A549 (cell line): ENCODE results near the gene RGMA. TPM values are rescaled to one million over a fixed set of nuclear protein-coding genes. Genes with fewer than 3 reads are reported as not detected.

Source experiments
- ATAC-seq, 2 experiments: fragments of 200-7000 bp in 1 of 2; fragments of >200 bp in 1 of 2; cut with Nextera tagmentation in 1 of 2; cut with Tn5 transposase in 1 of 2; 3 replicates each; pipeline versions ENCODE4 v1.8.0 to v1.9.1; 2018 to 2020; ENCODE audit warnings: mild to moderate bottlenecking in 1 of 2, moderate library complexity in 1 of 2
- CTCF ChIA-PET: fragments of 300-600 bp; sonication (Branson Sonifier 250); formaldehyde crosslinking; extraction: SDS; loops from one replicate; lab custom pipeline; 2021; ENCODE audit warnings: antibody characterized with exemption, inconsistent platforms; lab: Yijun Ruan, JAX
- POLR2A ChIA-PET: fragments of 350-600 bp; formaldehyde crosslinking; extraction: SDS; loops from one replicate; lab custom pipeline; 2021; ENCODE audit warnings: antibody characterized with exemption, inconsistent platforms; lab: Yijun Ruan, JAX
- DNase-seq, 2 experiments: peaks; one replicate each; pipeline versions ENCODE4 v3.0.0 to v3.0.0-alpha.2; 2011 to 2016; ENCODE audit warnings: low read depth in 1 of 2, low spot score in 1 of 2
- FAIRE-seq: peaks from 2 replicates; lab custom pipeline; 2011; peaks lifted over from hg19 to GRCh38; lab: Jason Lieb, UNC
- H3K27ac ChIP-seq, 2 experiments: fragments of >200 bp; sonication (Bioruptor Twin); formaldehyde crosslinking; 3 replicates each; pipeline ENCODE4 v1.5.1; 2016 to 2017
- H3K4me1 ChIP-seq: fragments of >200 bp; sonication (Bioruptor Twin); formaldehyde crosslinking; 3 replicates; pipeline ENCODE4 v1.6.1; 2016
- H3K4me2 ChIP-seq: fragments of >200 bp; sonication (Bioruptor Twin); formaldehyde crosslinking; 3 replicates; pipeline ENCODE4 v1.6.1; 2016
- H3K4me3 ChIP-seq: fragments of >200 bp; sonication (Bioruptor Twin); formaldehyde crosslinking; 3 replicates; pipeline ENCODE4 v1.5.1; 2016
- H3K9me3 ChIP-seq: fragments of >200 bp; sonication (Bioruptor Twin); formaldehyde crosslinking; 3 replicates; pipeline ENCODE4 v1.6.1; 2016
- ATOH8 ChIP-seq: fragments of 250-450 bp; sonication (Bioruptor Pico); IDR thresholded peaks from 2 replicates; pipeline ENCODE4 v1.5.0; 2020; ENCODE audit warnings: low read depth, mild to moderate bottlenecking, moderate library complexity
- CEBPB ChIP-seq, 2 experiments: fragments of >200 bp in 1 of 2; sonication (Bioruptor Twin) in 1 of 2; formaldehyde crosslinking in 1 of 2; IDR thresholded peaks; 2 replicates each; pipeline ENCODE4 v1.6.1; 2012 to 2016
- EHF ChIP-seq: fragments of 250-450 bp; sonication (Bioruptor Pico); IDR thresholded peaks from 2 replicates; pipeline ENCODE4 v1.5.0; 2020; ENCODE audit warnings: mild to moderate bottlenecking
- EHMT2 ChIP-seq: fragments of 200-600 bp; sonication (generic); IDR thresholded peaks from 2 replicates; pipeline ENCODE4 v1.6.1; 2016; ENCODE audit warnings: antibody characterized with exemption, low read depth, mild to moderate bottlenecking, moderate library complexity
- FOSB ChIP-seq: fragments of 250-450 bp; sonication (Bioruptor Pico); IDR thresholded peaks from 2 replicates; pipeline ENCODE4 v1.5.0; 2020; ENCODE audit warnings: mild to moderate bottlenecking, moderate library complexity
- FOXS1 ChIP-seq: fragments of 250-450 bp; sonication (Bioruptor Pico); IDR thresholded peaks from 2 replicates; pipeline ENCODE4 v1.5.0; 2020; ENCODE audit warnings: mild to moderate bottlenecking, moderate library complexity
- GATA3 ChIP-seq: IDR thresholded peaks from 2 replicates; pipeline ENCODE4 v1.6.1; 2012; ENCODE audit warnings: borderline replicate concordance
- HDAC2 ChIP-seq: fragments of 200-600 bp; sonication (generic); IDR thresholded peaks from 2 replicates; pipeline ENCODE4 v1.6.1; 2016
- HES2 ChIP-seq: fragments of >200 bp; sonication (Bioruptor Twin); formaldehyde crosslinking; IDR thresholded peaks from 2 replicates; pipeline ENCODE4 v1.6.1; 2016
- HOXB5 ChIP-seq: fragments of 250-450 bp; sonication (Bioruptor Pico); IDR thresholded peaks from 2 replicates; pipeline ENCODE4 v1.5.0; 2020; ENCODE audit warnings: mild to moderate bottlenecking, moderate library complexity
- JUN ChIP-seq, 2 experiments: fragments of >200 bp; sonication (Bioruptor Twin); formaldehyde crosslinking; IDR thresholded peaks; 2 replicates in 1 of 2; 3 replicates in 1 of 2; pipeline ENCODE4 v1.6.1; 2016 to 2017
- KDM5A ChIP-seq: fragments of 200-600 bp; sonication (generic); IDR thresholded peaks from 2 replicates; pipeline ENCODE4 v1.6.1; 2016; ENCODE audit warnings: antibody characterized with exemption, mild to moderate bottlenecking
- MAFK ChIP-seq: fragments of 450-650 bp; IDR thresholded peaks from 2 replicates; pipeline ENCODE4 v1.6.1; 2014; ENCODE audit not compliant: partially characterized antibody
- MYC ChIP-seq: IDR thresholded peaks from 2 replicates; pipeline ENCODE4 v1.6.1; 2012; ENCODE audit warnings: mild to moderate bottlenecking, inconsistent platforms, low read length, improper control_type of control experiment, borderline replicate concordance
- NPAS2 ChIP-seq: fragments of 250-450 bp; sonication (Bioruptor Pico); IDR thresholded peaks from 2 replicates; pipeline ENCODE4 v1.8.0; 2022; ENCODE audit warnings: mild to moderate bottlenecking, moderate library complexity, borderline replicate concordance
- POLR2AphosphoS2 ChIP-seq: conservative IDR thresholded peaks from 2 replicates; pipeline ENCODE4 v1.6.1; 2012; ENCODE audit warnings: low read length, improper control_type of control experiment, inconsistent platforms
- RCOR1 ChIP-seq: fragments of 150-350 bp; IDR thresholded peaks from 2 replicates; pipeline ENCODE4 v1.6.1; 2014; ENCODE audit warnings: antibody characterized with exemption, low read length, low read depth
- RNF2 ChIP-seq: fragments of 200-600 bp; sonication (generic); IDR thresholded peaks from 2 replicates; pipeline ENCODE4 v1.6.1; 2016; ENCODE audit warnings: low read depth, mild to moderate bottlenecking, antibody characterized with exemption, moderate library complexity, borderline replicate concordance
- TP53 ChIP-seq: fragments of 250-450 bp; sonication (Bioruptor Pico); IDR thresholded peaks from 2 replicates; pipeline ENCODE4 v1.5.0; 2021; ENCODE audit warnings: mild to moderate bottlenecking, moderate library complexity
- USF2 ChIP-seq: fragments of 450-650 bp; IDR thresholded peaks from 2 replicates; pipeline ENCODE4 v1.6.1; 2014; ENCODE audit warnings: antibody characterized with exemption
- ZC3H11A ChIP-seq: fragments of 450-650 bp; IDR thresholded peaks from 2 replicates; pipeline ENCODE4 v1.6.1; 2014; ENCODE audit warnings: antibody characterized with exemption, mild to moderate bottlenecking
- ZFP36 ChIP-seq: fragments of 450-650 bp; IDR thresholded peaks from 2 replicates; pipeline ENCODE4 v1.6.1; 2014; ENCODE audit warnings: borderline replicate concordance; ENCODE audit not compliant: partially characterized antibody
- ZSCAN20 ChIP-seq: fragments of 250-450 bp; sonication (Bioruptor Pico); IDR thresholded peaks from 2 replicates; pipeline ENCODE4 v1.8.0; 2022; ENCODE audit warnings: mild to moderate bottlenecking, moderate library complexity
- WGBS: methylation state at CpG from one replicate; pipeline ENCODE4 v1.1.6; 2017; ENCODE audit errors: missing lambda C conversion rate; 5-methylcytosine and 5-hydroxymethylcytosine counted together
- polyA plus RNA-seq, 4 experiments: library from polyadenylated mRNA; depleted of rRNA in 3 of 4; stranded (reverse); fragments of >200 nt; fragmentation: RNase III in 1 of 4; extraction: RNeasy Plus Mini Kit Qiagen cat#74134 plus additional on column Dnase treatment in 1 of 4; gene quantifications; 2 replicates in 3 of 4; 3 replicates in 1 of 4; pipeline ENCODE4 v1.2.3, GENCODE V29; 2011 to 2017
- TF ChIP-seq, protein P1 (sequence below): IDR thresholded peaks from 2 replicates; pipeline ENCODE4 v1.6.1; 2012
- TF ChIP-seq, protein P2 (sequence below): fragments of 250-450 bp; sonication (Bioruptor Pico); IDR thresholded peaks from 2 replicates; pipeline ENCODE4 v1.5.0; 2021; ENCODE audit warnings: mild to moderate bottlenecking, moderate library complexity, borderline replicate concordance
- TF ChIP-seq, protein P3 (sequence below): IDR thresholded peaks from 2 replicates; pipeline ENCODE4 v1.6.1; 2012; ENCODE audit warnings: low read depth, borderline replicate concordance

The RGMA gene
- polyA plus RNA-seq, 2 of the 4 experiments (the other 2 are of a cell fraction), result 0.22 TPM; not detected in 1

DNA sequence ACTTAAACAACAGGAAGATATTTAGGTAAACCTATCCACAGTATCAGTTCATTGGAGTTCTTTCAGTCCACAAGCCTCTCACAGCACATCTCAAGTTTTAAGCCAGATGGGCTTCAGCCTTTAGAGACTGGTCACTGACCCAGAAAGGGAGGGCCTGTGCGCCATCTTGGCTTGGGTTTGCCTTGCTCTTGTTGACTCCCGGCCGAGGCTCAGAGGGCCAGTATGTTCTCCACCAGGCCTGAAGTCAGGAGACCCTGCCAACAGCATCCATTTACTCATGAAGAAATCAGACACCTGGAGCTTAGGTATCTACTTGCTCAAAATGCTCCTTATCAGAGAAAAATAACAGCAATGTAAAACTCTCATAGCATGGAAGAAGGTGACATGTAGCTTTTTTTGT, 6.2 kb downstream of the RGMA start:
- Histone ChIP-seq H3K27ac (no peak overlapping the region), H3K4me1 (no peaks in the 10 kb centered on the region), H3K4me2 (no peak overlapping the region), H3K4me3 (no peak overlapping the region), H3K9me3 (no peaks in the 10 kb centered on the region)
- 17% methylated on average over 3 of the region's 3 CpGs for WGBS
- POLR2A ChIA-PET, result interaction anchor here (0.6 kb wide), 1 partner anchor 642 kb away, joined by 3 read pairs; no protein-coding TSS in a partner anchor
- no peak for FAIRE-seq
- ATAC-seq, result no peak
- TF ChIP-seq NPAS2 (no peak), ZSCAN20 (CRISPR knock-in tag) (no peak), TP53 (no peak)
- TF ChIP-seq, protein P1, sequence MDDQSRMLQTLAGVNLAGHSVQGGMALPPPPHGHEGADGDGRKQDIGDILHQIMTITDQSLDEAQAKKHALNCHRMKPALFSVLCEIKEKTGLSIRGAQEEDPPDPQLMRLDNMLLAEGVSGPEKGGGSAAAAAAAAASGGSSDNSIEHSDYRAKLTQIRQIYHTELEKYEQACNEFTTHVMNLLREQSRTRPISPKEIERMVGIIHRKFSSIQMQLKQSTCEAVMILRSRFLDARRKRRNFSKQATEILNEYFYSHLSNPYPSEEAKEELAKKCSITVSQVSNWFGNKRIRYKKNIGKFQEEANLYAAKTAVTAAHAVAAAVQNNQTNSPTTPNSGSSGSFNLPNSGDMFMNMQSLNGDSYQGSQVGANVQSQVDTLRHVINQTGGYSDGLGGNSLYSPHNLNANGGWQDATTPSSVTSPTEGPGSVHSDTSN, result no peak
- CTCF ChIA-PET, result interaction anchor here (0.6 kb wide), 1 partner anchor 141 kb away, joined by 3 read pairs; no protein-coding TSS in a partner anchor
- DNase-seq, result no peak

- FAIRE-seq (no peak), ATAC-seq (no peak), DNase-seq (no peak)
- Histone ChIP-seq H3K27ac (no peak overlapping the region), H3K4me2 (no peak overlapping the region), H3K4me1 (no peaks in the 10 kb centered on the region), H3K4me3 (no peak overlapping the region), H3K9me3 (no peaks in the 10 kb centered on the region)
- POLR2A ChIA-PET, result no interaction called here
- TF ChIP-seq, protein P2, sequence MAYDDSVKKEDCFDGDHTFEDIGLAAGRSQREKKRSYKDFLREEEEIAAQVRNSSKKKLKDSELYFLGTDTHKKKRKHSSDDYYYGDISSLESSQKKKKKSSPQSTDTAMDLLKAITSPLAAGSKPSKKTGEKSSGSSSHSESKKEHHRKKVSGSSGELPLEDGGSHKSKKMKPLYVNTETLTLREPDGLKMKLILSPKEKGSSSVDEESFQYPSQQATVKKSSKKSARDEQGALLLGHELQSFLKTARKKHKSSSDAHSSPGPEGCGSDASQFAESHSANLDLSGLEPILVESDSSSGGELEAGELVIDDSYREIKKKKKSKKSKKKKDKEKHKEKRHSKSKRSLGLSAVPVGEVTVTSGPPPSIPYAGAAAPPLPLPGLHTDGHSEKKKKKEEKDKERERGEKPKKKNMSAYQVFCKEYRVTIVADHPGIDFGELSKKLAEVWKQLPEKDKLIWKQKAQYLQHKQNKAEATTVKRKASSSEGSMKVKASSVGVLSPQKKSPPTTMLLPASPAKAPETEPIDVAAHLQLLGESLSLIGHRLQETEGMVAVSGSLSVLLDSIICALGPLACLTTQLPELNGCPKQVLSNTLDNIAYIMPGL (CRISPR knock-in tag), result no peak
- TF ChIP-seq TP53, result no peak
- TF ChIP-seq RCOR1, result no peak
- no peak for TF ChIP-seq ZFP36
- TF ChIP-seq KDM5A, result no peak
- no peak for TF ChIP-seq RNF2
- TF ChIP-seq JUN (IDR thresholded peaks at IDR 0.05), result no peak
- TF ChIP-seq, protein P1, result no peak
- no peak for TF ChIP-seq POLR2AphosphoS2
- TF ChIP-seq HDAC2, result no peak
- no peak for TF ChIP-seq ATOH8 (CRISPR knock-in tag)
- no peak for TF ChIP-seq GATA3
- no peak for TF ChIP-seq EHMT2
- TF ChIP-seq HOXB5, result no peak
- TF ChIP-seq FOSB (CRISPR knock-in tag), result no peak
- no peak for TF ChIP-seq CEBPB (IDR thresholded peaks at IDR 0.05)
- no peak for TF ChIP-seq EHF (CRISPR knock-in tag)
- 38% methylated on average over 5 of the region's 5 CpGs for WGBS
- CTCF ChIA-PET, result interaction anchor here (1.0 to 1.3 kb wide), 2 partner anchors 51 to 1039 kb away, joined by 3 read pairs; no protein-coding TSS in a partner anchor
Observed at GRCh38 chr15:93081399-93081798, 7.6 kb downstream of the RGMA start.

DNA sequence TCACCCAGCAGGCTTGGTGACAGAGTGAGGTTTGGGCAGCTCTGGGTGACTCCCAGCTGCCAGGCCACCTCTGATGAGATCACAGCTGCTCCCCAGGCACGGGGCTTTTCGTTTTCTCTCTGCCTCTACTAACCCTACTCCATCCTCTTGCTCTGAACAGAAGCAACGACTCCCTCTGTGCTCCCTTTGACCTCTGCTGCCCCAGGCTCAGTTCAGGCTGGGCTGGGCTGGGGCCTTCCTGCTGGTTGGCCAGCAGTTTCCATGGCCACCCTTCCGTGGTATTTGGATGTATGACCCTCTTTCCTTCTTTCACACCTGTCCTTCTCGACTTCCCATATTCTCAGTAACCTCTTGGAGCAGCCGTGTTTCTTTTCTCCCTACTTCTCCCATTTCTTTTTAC, 8.6 kb downstream of the RGMA start:
- WGBS, result 5% methylated on average over 6 of the region's 6 CpGs
- TF ChIP-seq USF2, result no peak
- TF ChIP-seq, protein P3, sequence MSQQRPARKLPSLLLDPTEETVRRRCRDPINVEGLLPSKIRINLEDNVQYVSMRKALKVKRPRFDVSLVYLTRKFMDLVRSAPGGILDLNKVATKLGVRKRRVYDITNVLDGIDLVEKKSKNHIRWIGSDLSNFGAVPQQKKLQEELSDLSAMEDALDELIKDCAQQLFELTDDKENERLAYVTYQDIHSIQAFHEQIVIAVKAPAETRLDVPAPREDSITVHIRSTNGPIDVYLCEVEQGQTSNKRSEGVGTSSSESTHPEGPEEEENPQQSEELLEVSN, result no peak
- no peak for TF ChIP-seq HES2
- TF ChIP-seq, protein P1, result no peak
- TF ChIP-seq FOXS1 (CRISPR knock-in tag), result no peak
- no peak for TF ChIP-seq MAFK
- no peak for TF ChIP-seq ZC3H11A
- no peak for TF ChIP-seq KDM5A
- no peak for TF ChIP-seq HOXB5
- TF ChIP-seq POLR2AphosphoS2, result no peak
- TF ChIP-seq MYC, result no peak

More for the DNA sequence above, 8.6 kb downstream of the RGMA start:
- ChIA-PET POLR2A (no interaction called here), CTCF (interaction anchor here (1.5 kb wide), 1 partner anchor 10 kb away, joined by 5 read pairs; no protein-coding TSS in a partner anchor)
- DNase-seq (no peak), ATAC-seq (no peak), FAIRE-seq (no peak)
- Histone ChIP-seq H3K27ac (no peak overlapping the region), H3K4me3 (no peak overlapping the region), H3K4me2 (no peak overlapping the region), H3K4me1 (no peaks in the 10 kb centered on the region), H3K9me3 (no peaks in the 10 kb centered on the region)
